Mesenchymal stem cell (in vitro differentiated cells and primary cell): Measurements from ENCODE around the gene GDI2.

Experiments used
- DNase-seq: peaks from one replicate; pipeline ENCODE4 v3.0.0-alpha.2; 2013
- H2AFZ ChIP-seq: one replicate; pipeline ENCODE4 v1.6.1; 2013; ENCODE audit warnings: low read depth, mild to moderate bottlenecking, control low read depth, inconsistent platforms, low read length, moderate library complexity
- H2AK5ac ChIP-seq: 2 replicates; pipeline ENCODE4 v1.6.1; 2013; ENCODE audit warnings: low read length, moderate library complexity, mild to moderate bottlenecking, inconsistent platforms; ENCODE audit not compliant: severe bottlenecking
- H2BK120ac ChIP-seq: one replicate; pipeline ENCODE4 v1.6.1; 2013; ENCODE audit warnings: low read depth, mild to moderate bottlenecking, inconsistent platforms, low read length, moderate library complexity
- H2BK12ac ChIP-seq, 2 experiments: one replicate each; pipeline ENCODE4 v1.6.1; 2013; ENCODE audit warnings: inconsistent platforms in 2 of 2, low read length in 2 of 2, mild to moderate bottlenecking in 2 of 2, moderate library complexity in 2 of 2, control low read depth in 1 of 2
- H2BK15ac ChIP-seq: one replicate; pipeline ENCODE4 v1.6.1; 2013; ENCODE audit warnings: mild to moderate bottlenecking, low read depth, inconsistent platforms; ENCODE audit not compliant: poor library complexity, severe bottlenecking
- H2BK5ac ChIP-seq: 2 replicates; pipeline ENCODE4 v1.6.1; 2013; ENCODE audit warnings: low read depth, mild to moderate bottlenecking, low read length, control low read depth, inconsistent platforms; ENCODE audit not compliant: poor library complexity, severe bottlenecking
- H3K14ac ChIP-seq, 2 experiments: one replicate each; pipeline ENCODE4 v1.6.1; 2013; ENCODE audit warnings: inconsistent platforms in 2 of 2, low read length in 2 of 2, control low read depth in 1 of 2, mild to moderate bottlenecking in 1 of 2, moderate library complexity in 1 of 2
- H3K18ac ChIP-seq, 2 experiments: one replicate each; pipeline ENCODE4 v1.6.1; 2013; ENCODE audit warnings: inconsistent platforms in 2 of 2, low read length in 2 of 2, control low read depth in 1 of 2, low read depth in 1 of 2, mild to moderate bottlenecking in 1 of 2
- H3K23ac ChIP-seq, 2 experiments: one replicate each; pipeline ENCODE4 v1.6.1; 2013; ENCODE audit warnings: inconsistent platforms in 2 of 2, low read length in 2 of 2, mild to moderate bottlenecking in 2 of 2, moderate library complexity in 2 of 2, control low read depth in 1 of 2
- H3K27ac ChIP-seq: 2 replicates; pipeline ENCODE4 v1.5.1; 2013; ENCODE audit warnings: mild to moderate bottlenecking, moderate library complexity, low read length, control low read depth, inconsistent platforms; ENCODE audit not compliant: poor library complexity, severe bottlenecking
- H3K27me3 ChIP-seq, 2 experiments: 2 replicates each; pipeline versions ENCODE4 v1.6.1 to v1.7.0; 2013; ENCODE audit warnings: low read length in 2 of 2, mild to moderate bottlenecking in 2 of 2, moderate library complexity in 2 of 2, control low read depth in 1 of 2, inconsistent platforms in 1 of 2; ENCODE audit not compliant: control insufficient read depth in 1 of 2, insufficient read depth in 1 of 2
- H3K36me3 ChIP-seq, 2 experiments: 2 replicates each; pipeline versions ENCODE4 v1.6.1 to v1.7.0; 2013; ENCODE audit warnings: low read length in 2 of 2, control low read depth in 1 of 2, inconsistent platforms in 1 of 2, low read depth in 1 of 2, mild to moderate bottlenecking in 1 of 2; ENCODE audit not compliant: insufficient read depth in 2 of 2, control insufficient read depth in 1 of 2
- H3K4ac ChIP-seq, 2 experiments: one replicate each; pipeline ENCODE4 v1.6.1; 2013; ENCODE audit warnings: inconsistent platforms in 2 of 2, low read length in 2 of 2, mild to moderate bottlenecking in 2 of 2, moderate library complexity in 2 of 2, control low read depth in 1 of 2, low read depth in 1 of 2
- H3K4me1 ChIP-seq: 2 replicates; pipeline ENCODE4 v1.6.1; 2013; ENCODE audit warnings: low read depth, low read length, control low read depth; ENCODE audit not compliant: control insufficient read depth, insufficient read depth
- H3K4me2 ChIP-seq: 2 replicates; pipeline ENCODE4 v1.6.1; 2013; ENCODE audit warnings: low read length, mild to moderate bottlenecking, inconsistent platforms; ENCODE audit not compliant: poor library complexity, severe bottlenecking
- H3K4me3 ChIP-seq, 2 experiments: 2 replicates each; pipeline versions ENCODE4 v1.5.1 to v1.7.0; 2013; ENCODE audit warnings: low read length in 2 of 2, mild to moderate bottlenecking in 2 of 2, control low read depth in 1 of 2, low read depth in 1 of 2; ENCODE audit not compliant: insufficient read depth in 1 of 2
- H3K79me1 ChIP-seq: replicated peaks from 2 replicates; pipeline ENCODE4 v1.6.1; 2013; ENCODE audit warnings: mild to moderate bottlenecking, control low read depth, low read length, inconsistent platforms; ENCODE audit not compliant: poor library complexity, severe bottlenecking
- H3K9ac ChIP-seq: 2 replicates; pipeline ENCODE4 v1.7.0; 2013; ENCODE audit warnings: mild to moderate bottlenecking, low read length, moderate library complexity
- H3K9me3 ChIP-seq: 2 replicates; pipeline ENCODE4 v1.7.0; 2013; ENCODE audit warnings: mild to moderate bottlenecking, low read length; ENCODE audit not compliant: control insufficient read depth
- H4K8ac ChIP-seq: one replicate; pipeline ENCODE4 v1.6.1; 2013; ENCODE audit warnings: inconsistent platforms, mild to moderate bottlenecking, low read length, moderate library complexity
- H4K91ac ChIP-seq: one replicate; pipeline ENCODE4 v1.6.1; 2013; ENCODE audit warnings: mild to moderate bottlenecking, low read length, inconsistent platforms
- WGBS: methylation state at CpG from one replicate; pipeline ENCODE4 v1.1.7; 2013; ENCODE audit warnings: mixed read lengths; 5-methylcytosine and 5-hydroxymethylcytosine counted together

GDI2 gene

DNA sequence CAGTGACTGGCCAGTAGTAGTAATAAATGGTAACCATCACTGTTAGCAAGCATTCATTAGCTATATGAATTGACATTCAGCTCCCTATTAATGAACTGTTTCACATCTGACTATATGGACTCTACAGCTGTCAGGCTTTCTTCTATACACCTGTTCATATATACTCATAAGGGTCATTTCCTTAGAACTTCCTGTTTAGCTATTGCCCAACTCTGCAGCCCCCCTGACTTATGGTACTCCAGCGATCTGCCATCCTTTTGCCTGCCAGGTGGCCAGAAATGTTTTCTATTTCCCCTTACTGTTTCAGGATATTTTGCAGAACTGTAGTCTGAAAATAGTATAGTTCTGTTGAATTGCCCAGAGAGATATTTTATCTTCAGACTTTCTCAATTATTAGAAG lies 72.0 kb downstream of the GDI2 start:
- no peak for DNase-seq
- H4K91ac ChIP-seq = no peak overlapping the region
- H2BK12ac ChIP-seq = no peak overlapping the region
- no CpG with 5 or more reads among the region's 1 CpG for WGBS
- no peak overlapping the region for H3K14ac ChIP-seq
- H3K18ac ChIP-seq = no peak overlapping the region
- H2AK5ac ChIP-seq = no peak overlapping the region
- H3K27ac ChIP-seq = no peak overlapping the region
- H2BK120ac ChIP-seq = no peak overlapping the region
- H3K4me1 ChIP-seq = peaks cover 2% of the 10 kb centered on the region
- H2BK15ac ChIP-seq = no peak overlapping the region
- no peak overlapping the region for H3K9ac ChIP-seq
- peaks cover 20% of the 10 kb centered on the region for H3K79me1 ChIP-seq
- H4K8ac ChIP-seq = no peak overlapping the region
- H3K23ac ChIP-seq = no peak overlapping the region
- no peaks in the 10 kb centered on the region for H3K27me3 ChIP-seq
- no peak overlapping the region for H2AFZ ChIP-seq
- H3K4ac ChIP-seq = no peak overlapping the region
- peaks cover 8 to 74% of the 10 kb centered on the region in 2 experiments for H3K36me3 ChIP-seq
- no peak overlapping the region for H3K4me2 ChIP-seq
- no peak overlapping the region for H3K4me3 ChIP-seq
- no peak overlapping the region for H2BK5ac ChIP-seq
- no peaks in the 10 kb centered on the region for H3K9me3 ChIP-seq

GRCh38 chr10:5738427-5738826 lies 74.8 kb downstream of the GDI2 start:
- H3K4ac ChIP-seq = no peak overlapping the region
- H3K27me3 ChIP-seq = no peaks in the 10 kb centered on the region
- peaks cover 21% of the 10 kb centered on the region for H3K79me1 ChIP-seq
- no peaks in the 10 kb centered on the region for H3K4me1 ChIP-seq
- H3K9ac ChIP-seq = no peak overlapping the region
- H2BK120ac ChIP-seq = no peak overlapping the region
- no peak overlapping the region for H2BK15ac ChIP-seq
- H3K4me2 ChIP-seq = no peak overlapping the region
- H3K18ac ChIP-seq = no peak overlapping the region
- H4K91ac ChIP-seq = no peak overlapping the region
- H3K9me3 ChIP-seq = no peaks in the 10 kb centered on the region
- no peak overlapping the region for H3K23ac ChIP-seq
- H2BK5ac ChIP-seq = no peak overlapping the region
- H3K27ac ChIP-seq = no peak overlapping the region
- no peak overlapping the region for H2AK5ac ChIP-seq
- no peak for DNase-seq
- H3K36me3 ChIP-seq = peaks cover 4 to 59% of the 10 kb centered on the region in 2 experiments
- H3K4me3 ChIP-seq = no peak overlapping the region
- H3K14ac ChIP-seq = no peak overlapping the region
- no peak overlapping the region for H2AFZ ChIP-seq
- no peak overlapping the region for H4K8ac ChIP-seq
- 96% methylated on average over 2 of the region's 2 CpGs for WGBS
- no peak overlapping the region for H2BK12ac ChIP-seq

DNA sequence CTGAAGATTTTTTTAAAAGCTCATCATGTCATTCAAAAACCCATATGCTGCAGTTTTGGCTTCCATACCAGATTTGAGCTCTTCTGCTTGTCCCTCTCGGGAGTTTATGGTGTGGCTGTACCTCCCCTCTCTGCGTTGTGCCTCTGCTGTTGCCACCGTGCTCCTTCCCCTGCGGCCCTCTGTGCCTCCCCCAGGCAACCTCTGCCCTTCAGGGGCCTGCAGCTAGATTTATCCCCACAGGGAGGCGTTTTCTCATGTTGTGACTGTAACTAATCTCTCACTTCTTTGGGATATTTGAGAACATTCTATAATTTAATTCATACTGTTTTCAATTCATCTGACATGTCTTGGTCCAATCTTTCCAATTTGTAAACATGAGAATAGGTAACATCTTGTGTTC lies 75.9 kb downstream of the GDI2 start:
- Histone ChIP-seq H2BK5ac (no peak overlapping the region), H3K23ac (no peak overlapping the region), H3K27ac (no peak overlapping the region), H3K36me3 (peaks cover 4 to 54% of the 10 kb centered on the region in 2 experiments), H2BK120ac (no peak overlapping the region), H2AK5ac (no peak overlapping the region), H3K4ac (no peak overlapping the region), H3K18ac (no peak overlapping the region), H3K27me3 (no peaks in the 10 kb centered on the region), H2AFZ (no peak overlapping the region), H4K8ac (no peak overlapping the region), H3K14ac (no peak overlapping the region), H3K79me1 (peaks cover 23% of the 10 kb centered on the region), H4K91ac (no peak overlapping the region), H3K9me3 (no peaks in the 10 kb centered on the region), H3K9ac (no peak overlapping the region), H3K4me2 (no peak overlapping the region), H3K4me3 (no peak overlapping the region), H3K4me1 (no peaks in the 10 kb centered on the region), H2BK15ac (no peak overlapping the region), H2BK12ac (no peak overlapping the region)
- DNase-seq = no peak
- WGBS = 74% methylated on average over 4 of the region's 5 CpGs

GRCh38 chr10:5736591-5736990 lies 76.6 kb downstream of the GDI2 start:
- no CpG with 5 or more reads among the region's 1 CpG for WGBS
- no peak overlapping the region for H2AFZ ChIP-seq
- H3K4me2 ChIP-seq = no peak overlapping the region

More at GRCh38 chr10:5736591-5736990, 76.6 kb downstream of the GDI2 start:
- H3K23ac ChIP-seq = no peak overlapping the region
- no peak for DNase-seq
- no peaks in the 10 kb centered on the region for H3K4me1 ChIP-seq
- H3K36me3 ChIP-seq = peaks cover 6 to 54% of the 10 kb centered on the region in 2 experiments
- H3K9ac ChIP-seq = no peak overlapping the region
- no peak overlapping the region for H3K14ac ChIP-seq
- no peak overlapping the region for H4K8ac ChIP-seq
- no peaks in the 10 kb centered on the region for H3K27me3 ChIP-seq
- H3K79me1 ChIP-seq = peaks cover 22% of the 10 kb centered on the region
- no peak overlapping the region for H2BK120ac ChIP-seq
- no peak overlapping the region for H2BK5ac ChIP-seq
- no peak overlapping the region for H2AK5ac ChIP-seq
- H2BK12ac ChIP-seq = no peak overlapping the region
- H3K4me3 ChIP-seq = no peak overlapping the region
- H3K18ac ChIP-seq = no peak overlapping the region
- no peak overlapping the region for H4K91ac ChIP-seq
- H3K4ac ChIP-seq = no peak overlapping the region
- no peaks in the 10 kb centered on the region for H3K9me3 ChIP-seq
- no peak overlapping the region for H2BK15ac ChIP-seq
- H3K27ac ChIP-seq = no peak overlapping the region
